Mesenchymal stem cell (in vitro differentiated cells and primary cell): ENCODE results near the gene ESD.

Source experiments
- DNase-seq: peaks from one replicate; pipeline ENCODE4 v3.0.0-alpha.2; 2013
- H2AFZ ChIP-seq: one replicate; pipeline ENCODE4 v1.6.1; 2013; ENCODE audit warnings: low read depth, mild to moderate bottlenecking, control low read depth, inconsistent platforms, low read length, moderate library complexity
- H2AK5ac ChIP-seq: 2 replicates; pipeline ENCODE4 v1.6.1; 2013; ENCODE audit warnings: low read length, moderate library complexity, mild to moderate bottlenecking, inconsistent platforms; ENCODE audit not compliant: severe bottlenecking
- H2BK120ac ChIP-seq: one replicate; pipeline ENCODE4 v1.6.1; 2013; ENCODE audit warnings: low read depth, mild to moderate bottlenecking, inconsistent platforms, low read length, moderate library complexity
- H2BK12ac ChIP-seq, 2 experiments: one replicate each; pipeline ENCODE4 v1.6.1; 2013; ENCODE audit warnings: inconsistent platforms in 2 of 2, low read length in 2 of 2, mild to moderate bottlenecking in 2 of 2, moderate library complexity in 2 of 2, control low read depth in 1 of 2
- H2BK15ac ChIP-seq: one replicate; pipeline ENCODE4 v1.6.1; 2013; ENCODE audit warnings: mild to moderate bottlenecking, low read depth, inconsistent platforms; ENCODE audit not compliant: poor library complexity, severe bottlenecking
- H2BK5ac ChIP-seq: 2 replicates; pipeline ENCODE4 v1.6.1; 2013; ENCODE audit warnings: low read depth, mild to moderate bottlenecking, low read length, control low read depth, inconsistent platforms; ENCODE audit not compliant: poor library complexity, severe bottlenecking
- H3K14ac ChIP-seq, 2 experiments: one replicate each; pipeline ENCODE4 v1.6.1; 2013; ENCODE audit warnings: inconsistent platforms in 2 of 2, low read length in 2 of 2, control low read depth in 1 of 2, mild to moderate bottlenecking in 1 of 2, moderate library complexity in 1 of 2
- H3K18ac ChIP-seq, 2 experiments: one replicate each; pipeline ENCODE4 v1.6.1; 2013; ENCODE audit warnings: inconsistent platforms in 2 of 2, low read length in 2 of 2, control low read depth in 1 of 2, low read depth in 1 of 2, mild to moderate bottlenecking in 1 of 2
- H3K23ac ChIP-seq, 2 experiments: one replicate each; pipeline ENCODE4 v1.6.1; 2013; ENCODE audit warnings: inconsistent platforms in 2 of 2, low read length in 2 of 2, mild to moderate bottlenecking in 2 of 2, moderate library complexity in 2 of 2, control low read depth in 1 of 2
- H3K27ac ChIP-seq: 2 replicates; pipeline ENCODE4 v1.5.1; 2013; ENCODE audit warnings: mild to moderate bottlenecking, moderate library complexity, low read length, control low read depth, inconsistent platforms; ENCODE audit not compliant: poor library complexity, severe bottlenecking
- H3K27me3 ChIP-seq, 2 experiments: 2 replicates each; pipeline versions ENCODE4 v1.6.1 to v1.7.0; 2013; ENCODE audit warnings: low read length in 2 of 2, mild to moderate bottlenecking in 2 of 2, moderate library complexity in 2 of 2, control low read depth in 1 of 2, inconsistent platforms in 1 of 2; ENCODE audit not compliant: control insufficient read depth in 1 of 2, insufficient read depth in 1 of 2
- H3K36me3 ChIP-seq, 2 experiments: 2 replicates each; pipeline versions ENCODE4 v1.6.1 to v1.7.0; 2013; ENCODE audit warnings: low read length in 2 of 2, control low read depth in 1 of 2, inconsistent platforms in 1 of 2, low read depth in 1 of 2, mild to moderate bottlenecking in 1 of 2; ENCODE audit not compliant: insufficient read depth in 2 of 2, control insufficient read depth in 1 of 2
- H3K4ac ChIP-seq, 2 experiments: one replicate each; pipeline ENCODE4 v1.6.1; 2013; ENCODE audit warnings: inconsistent platforms in 2 of 2, low read length in 2 of 2, mild to moderate bottlenecking in 2 of 2, moderate library complexity in 2 of 2, control low read depth in 1 of 2, low read depth in 1 of 2
- H3K4me1 ChIP-seq: 2 replicates; pipeline ENCODE4 v1.6.1; 2013; ENCODE audit warnings: low read depth, low read length, control low read depth; ENCODE audit not compliant: control insufficient read depth, insufficient read depth
- H3K4me2 ChIP-seq: 2 replicates; pipeline ENCODE4 v1.6.1; 2013; ENCODE audit warnings: low read length, mild to moderate bottlenecking, inconsistent platforms; ENCODE audit not compliant: poor library complexity, severe bottlenecking
- H3K4me3 ChIP-seq, 2 experiments: 2 replicates each; pipeline versions ENCODE4 v1.5.1 to v1.7.0; 2013; ENCODE audit warnings: low read length in 2 of 2, mild to moderate bottlenecking in 2 of 2, control low read depth in 1 of 2, low read depth in 1 of 2; ENCODE audit not compliant: insufficient read depth in 1 of 2
- H3K79me1 ChIP-seq: replicated peaks from 2 replicates; pipeline ENCODE4 v1.6.1; 2013; ENCODE audit warnings: mild to moderate bottlenecking, control low read depth, low read length, inconsistent platforms; ENCODE audit not compliant: poor library complexity, severe bottlenecking
- H3K9ac ChIP-seq: 2 replicates; pipeline ENCODE4 v1.7.0; 2013; ENCODE audit warnings: mild to moderate bottlenecking, low read length, moderate library complexity
- H3K9me3 ChIP-seq: 2 replicates; pipeline ENCODE4 v1.7.0; 2013; ENCODE audit warnings: mild to moderate bottlenecking, low read length; ENCODE audit not compliant: control insufficient read depth
- H4K8ac ChIP-seq: one replicate; pipeline ENCODE4 v1.6.1; 2013; ENCODE audit warnings: inconsistent platforms, mild to moderate bottlenecking, low read length, moderate library complexity
- H4K91ac ChIP-seq: one replicate; pipeline ENCODE4 v1.6.1; 2013; ENCODE audit warnings: mild to moderate bottlenecking, low read length, inconsistent platforms
- WGBS: methylation state at CpG from one replicate; pipeline ENCODE4 v1.1.7; 2013; ENCODE audit warnings: mixed read lengths; 5-methylcytosine and 5-hydroxymethylcytosine counted together

Gene ESD

GRCh38 chr13:46731535-46731934 lies 65.4 kb downstream of the ESD start:
- peaks cover 11% of the 10 kb centered on the region for H3K79me1 ChIP-seq
- no peak overlapping the region for H2AFZ ChIP-seq
- no peaks in the 10 kb centered on the region for H3K9me3 ChIP-seq
- H3K4me2 ChIP-seq, result no peak overlapping the region
- H4K8ac ChIP-seq, result no peak overlapping the region
- no peaks in the 10 kb centered on the region for H3K4me1 ChIP-seq
- H3K27ac ChIP-seq, result no peak overlapping the region
- H3K4ac ChIP-seq, result no peak overlapping the region
- no peak overlapping the region for H2BK5ac ChIP-seq
- no peak overlapping the region for H2BK15ac ChIP-seq
- H3K18ac ChIP-seq, result no peak overlapping the region
- H2BK12ac ChIP-seq, result no peak overlapping the region
- WGBS, result 96% methylated on average over 6 of the region's 6 CpGs
- no peak overlapping the region for H3K4me3 ChIP-seq
- H4K91ac ChIP-seq, result no peak overlapping the region
- no peak overlapping the region for H3K9ac ChIP-seq
- H3K27me3 ChIP-seq, result no peaks in the 10 kb centered on the region
- H3K14ac ChIP-seq, result no peak overlapping the region
- no peak for DNase-seq
- H2BK120ac ChIP-seq, result no peak overlapping the region
- no peak overlapping the region for H3K23ac ChIP-seq
- no peak overlapping the region for H2AK5ac ChIP-seq
- peaks cover 29 to 85% of the 10 kb centered on the region in 2 experiments for H3K36me3 ChIP-seq

GRCh38 chr13:46728777-46729176 lies 68.2 kb downstream of the ESD start:
- H4K8ac ChIP-seq, result no peak overlapping the region
- H3K18ac ChIP-seq, result no peak overlapping the region
- H2BK5ac ChIP-seq, result no peak overlapping the region
- peaks cover 33 to 92% of the 10 kb centered on the region in 2 experiments for H3K36me3 ChIP-seq
- peaks cover 13% of the 10 kb centered on the region for H3K79me1 ChIP-seq
- no peak overlapping the region for H4K91ac ChIP-seq
- no peak overlapping the region for H3K4ac ChIP-seq
- no peaks in the 10 kb centered on the region for H3K4me1 ChIP-seq
- H2AFZ ChIP-seq, result no peak overlapping the region
- no peak overlapping the region for H3K23ac ChIP-seq
- H3K9ac ChIP-seq, result no peak overlapping the region
- no peak overlapping the region for H2BK12ac ChIP-seq
- DNase-seq, result peak; percentile 12
- no peak overlapping the region for H2BK15ac ChIP-seq
- H2AK5ac ChIP-seq, result no peak overlapping the region
- H3K4me2 ChIP-seq, result no peak overlapping the region
- H3K4me3 ChIP-seq, result no peak overlapping the region
- 97% methylated on average over 6 of the region's 7 CpGs for whole genome bisulfite sequencing
- no peak overlapping the region for H2BK120ac ChIP-seq
- H3K9me3 ChIP-seq, result no peaks in the 10 kb centered on the region
- no peak overlapping the region for H3K27ac ChIP-seq
- no peaks in the 10 kb centered on the region for H3K27me3 ChIP-seq
- H3K14ac ChIP-seq, result no peak overlapping the region

GRCh38 chr13:46726347-46726746 lies 70.6 kb downstream of the ESD start:
- 100% methylated on average over 5 of the region's 5 CpGs for WGBS
- H3K9ac ChIP-seq, result no peak overlapping the region

More at GRCh38 chr13:46726347-46726746, 70.6 kb downstream of the ESD start:
- Histone ChIP-seq H3K4me2 (no peak overlapping the region), H3K4ac (no peak overlapping the region), H3K4me3 (no peak overlapping the region), H3K79me1 (peaks cover 13% of the 10 kb centered on the region), H3K14ac (no peak overlapping the region), H4K8ac (no peak overlapping the region), H2BK120ac (no peak overlapping the region), H2AK5ac (no peak overlapping the region), H2AFZ (no peak overlapping the region), H4K91ac (no peak overlapping the region), H3K9me3 (no peaks in the 10 kb centered on the region), H3K18ac (no peak overlapping the region), H3K4me1 (no peaks in the 10 kb centered on the region), H2BK12ac (no peak overlapping the region), H2BK5ac (no peak overlapping the region), H3K27ac (no peak overlapping the region), H2BK15ac (no peak overlapping the region), H3K23ac (no peak overlapping the region), H3K36me3 (peaks cover 32 to 79% of the 10 kb centered on the region in 2 experiments), H3K27me3 (no peaks in the 10 kb centered on the region)
- DNase-seq, result no peak
